NCI-H187 (cell line): ENCODE data around the gene OIP5.
"Not testable (repeated sequence)": the region's sequence is repeated elsewhere in the genome, so short reads cannot be mapped to it uniquely, and the experiment has no call there.

ENCODE experiments used
- DNase-seq, 2 experiments: peaks; one replicate each; lab custom pipeline; 2025; lab: John Stamatoyannopoulos, UW

The OIP5 gene

DNA sequence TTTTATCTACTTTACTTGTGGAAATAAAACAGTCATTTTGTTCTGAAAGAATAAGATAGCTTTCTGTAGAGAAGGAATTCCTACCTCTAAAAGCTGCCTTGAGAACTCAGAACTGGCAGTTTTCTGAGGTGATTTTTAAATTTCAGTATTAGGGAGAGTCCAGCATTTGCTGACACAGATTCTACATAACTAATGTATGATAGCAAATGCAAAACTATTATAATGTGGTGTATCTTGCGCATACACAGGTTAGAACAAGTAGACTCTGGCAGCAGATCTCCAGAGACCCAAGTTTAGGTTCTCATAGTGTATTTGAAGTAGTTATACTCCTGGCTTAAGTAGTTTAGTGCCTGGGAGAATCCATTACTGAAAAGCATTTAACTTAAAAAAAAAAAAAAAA, 30.8 kb downstream of the OIP5 start:
- DNase-seq: no peak

DNA sequence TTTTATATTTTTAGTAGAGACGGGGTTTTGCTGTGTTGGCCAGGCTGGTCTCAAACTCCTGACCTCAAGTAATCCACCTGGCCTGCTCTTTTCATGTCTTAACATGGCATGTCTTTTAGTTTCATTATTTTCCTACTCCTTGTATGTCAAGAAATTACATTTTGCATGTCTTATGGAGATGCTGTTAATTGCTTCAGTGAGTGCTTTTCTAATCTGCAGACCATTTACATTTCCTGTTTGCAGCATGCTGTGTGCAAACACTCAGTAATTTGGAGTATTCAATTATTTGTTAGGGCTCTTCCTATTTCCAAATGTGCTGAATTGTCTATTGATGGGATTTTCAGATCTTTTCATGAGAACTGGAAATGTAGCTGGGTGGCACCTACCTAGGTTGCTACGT, 31.3 kb downstream of the OIP5 start:
- not testable (repeated sequence) for DNase-seq

DNA sequence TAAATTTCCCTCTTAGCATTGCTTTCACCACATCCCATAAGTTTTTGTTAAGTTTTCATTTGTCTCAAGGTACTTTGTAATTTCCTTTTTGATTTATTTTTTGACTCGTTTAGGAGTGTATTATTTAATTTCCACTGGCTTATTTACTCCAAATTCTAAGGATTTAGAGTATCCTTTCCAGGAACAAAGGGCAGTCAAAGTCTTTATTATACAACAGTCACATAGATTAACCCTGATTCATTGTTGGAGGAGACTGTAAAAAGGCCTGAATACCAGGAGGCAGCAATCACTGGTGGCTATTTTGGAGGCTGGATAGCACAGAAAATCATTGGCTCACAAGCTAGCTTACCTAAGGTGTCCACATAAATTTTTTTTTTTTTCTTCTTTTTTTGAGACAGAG, 39.9 kb downstream of the OIP5 start:
- DNase-seq: no peak

DNA sequence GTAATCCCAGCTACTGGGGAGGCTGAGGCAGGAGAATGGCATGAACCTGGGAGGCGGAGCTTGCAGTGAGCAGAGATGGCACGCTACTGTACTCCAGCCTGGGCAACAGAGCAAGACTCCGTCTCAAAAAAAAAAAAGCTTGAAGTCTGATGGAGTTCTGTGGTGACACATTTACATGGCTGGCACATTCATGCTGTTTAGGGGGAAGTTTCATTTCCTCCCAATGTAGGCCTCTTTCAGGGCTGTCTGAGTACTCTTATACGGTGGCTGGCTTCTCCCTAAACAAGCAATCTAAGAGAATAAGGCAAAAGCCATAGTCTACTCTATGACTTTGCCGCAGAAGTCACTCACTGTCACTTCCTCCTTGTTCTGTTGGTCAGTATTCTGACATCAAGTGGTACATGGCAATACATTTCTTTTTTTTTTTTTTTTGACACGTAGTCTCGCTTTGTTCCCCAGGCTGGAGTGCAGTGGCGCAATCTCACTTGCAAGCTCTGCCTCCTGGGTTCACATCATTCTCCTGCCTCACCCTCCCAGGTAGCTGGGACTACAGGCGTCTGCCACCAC, 41.2 kb downstream of the OIP5 start:
- DNase-seq: no peak

DNA sequence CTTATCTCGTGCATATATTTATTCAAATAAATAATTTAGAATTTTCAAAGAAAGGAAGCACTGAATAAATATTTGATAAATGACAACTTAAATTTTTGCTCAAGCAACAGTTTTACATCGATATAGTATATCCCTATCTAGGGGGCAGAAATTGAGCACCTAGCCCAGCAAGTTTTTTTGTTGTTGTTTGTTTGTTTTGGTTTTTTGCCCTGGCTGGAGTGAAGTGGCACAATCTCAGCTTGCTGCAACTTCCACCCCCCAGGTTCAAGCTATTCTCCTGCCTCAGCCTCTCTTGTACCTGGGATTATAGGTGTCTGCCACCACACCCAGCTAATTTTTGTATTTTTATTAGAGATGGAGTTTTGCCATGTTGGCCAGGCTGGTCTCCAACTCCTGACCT, 42.4 kb downstream of the OIP5 start:
- DNase-seq: no peak

DNA sequence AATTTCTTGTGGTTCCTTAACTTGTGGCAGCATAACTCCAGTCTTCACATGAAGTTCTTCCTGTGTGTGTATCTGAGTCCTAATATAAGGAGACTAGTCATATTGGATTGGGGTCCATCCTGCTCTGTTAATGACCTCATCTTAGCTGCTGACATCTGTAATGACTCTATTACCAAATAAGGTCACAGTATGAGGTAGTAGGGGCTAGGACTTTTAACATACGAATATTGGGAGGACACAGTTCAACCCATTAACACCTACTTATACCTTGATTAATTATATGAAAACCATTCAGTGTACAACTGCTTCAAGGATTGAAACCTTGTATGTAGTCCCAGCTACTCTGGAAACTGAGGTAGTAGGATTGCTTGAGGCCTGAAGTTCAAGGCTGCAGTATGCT, 43.9 kb downstream of the OIP5 start:
- no peak for DNase-seq

DNA sequence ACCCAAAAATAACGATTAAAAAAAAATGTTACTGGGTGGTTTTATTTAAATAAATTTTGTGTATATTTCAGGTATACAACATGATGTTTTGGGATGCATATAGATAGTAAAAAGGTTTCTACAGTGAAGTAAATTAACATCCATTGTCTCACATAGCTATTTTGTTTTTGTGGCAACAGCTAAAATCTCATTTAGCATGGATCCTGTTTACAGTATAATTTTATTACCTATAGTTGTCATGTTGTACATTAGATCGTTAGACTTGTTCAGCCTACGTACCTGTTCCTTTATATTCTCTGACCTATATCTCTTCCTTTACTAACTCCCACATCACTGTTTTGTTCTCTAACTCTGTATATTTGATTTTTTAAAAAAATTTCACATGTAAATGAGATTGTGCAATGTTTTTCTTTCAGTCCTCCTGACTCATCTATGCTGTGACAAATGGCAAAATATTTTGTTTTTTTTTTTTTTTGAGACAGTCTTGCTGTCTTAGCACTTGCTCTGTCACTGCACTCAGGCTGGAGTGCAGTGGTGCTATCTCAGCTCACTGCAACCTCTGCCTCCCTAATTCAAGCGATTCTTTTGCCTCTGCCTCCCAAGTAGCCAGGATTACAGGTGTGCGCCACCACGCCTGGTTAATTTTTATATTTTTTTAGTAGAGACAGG, 45.6 kb downstream of the OIP5 start:
- no peak for DNase-seq

DNA sequence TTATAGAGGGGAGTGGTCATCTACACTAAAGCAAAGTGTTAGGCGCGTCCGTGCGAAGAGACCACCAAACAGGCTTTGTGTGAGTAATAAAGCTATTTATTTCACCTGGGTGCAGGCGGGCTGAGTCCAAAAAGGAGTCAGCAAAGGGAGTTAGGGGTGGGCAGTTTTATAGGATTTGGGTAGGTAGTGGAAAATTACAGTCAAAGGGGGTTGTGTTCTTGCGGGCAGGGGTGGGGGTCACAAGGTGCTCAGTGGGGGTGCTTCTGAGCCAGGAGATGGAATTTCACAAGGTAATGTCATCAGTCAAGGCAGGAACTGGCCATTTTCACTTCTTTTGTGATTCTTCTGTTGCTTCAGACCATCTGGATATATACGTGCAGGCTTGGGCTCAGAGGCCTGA, 47.1 kb downstream of the OIP5 start:
- no peak for DNase-seq

DNA sequence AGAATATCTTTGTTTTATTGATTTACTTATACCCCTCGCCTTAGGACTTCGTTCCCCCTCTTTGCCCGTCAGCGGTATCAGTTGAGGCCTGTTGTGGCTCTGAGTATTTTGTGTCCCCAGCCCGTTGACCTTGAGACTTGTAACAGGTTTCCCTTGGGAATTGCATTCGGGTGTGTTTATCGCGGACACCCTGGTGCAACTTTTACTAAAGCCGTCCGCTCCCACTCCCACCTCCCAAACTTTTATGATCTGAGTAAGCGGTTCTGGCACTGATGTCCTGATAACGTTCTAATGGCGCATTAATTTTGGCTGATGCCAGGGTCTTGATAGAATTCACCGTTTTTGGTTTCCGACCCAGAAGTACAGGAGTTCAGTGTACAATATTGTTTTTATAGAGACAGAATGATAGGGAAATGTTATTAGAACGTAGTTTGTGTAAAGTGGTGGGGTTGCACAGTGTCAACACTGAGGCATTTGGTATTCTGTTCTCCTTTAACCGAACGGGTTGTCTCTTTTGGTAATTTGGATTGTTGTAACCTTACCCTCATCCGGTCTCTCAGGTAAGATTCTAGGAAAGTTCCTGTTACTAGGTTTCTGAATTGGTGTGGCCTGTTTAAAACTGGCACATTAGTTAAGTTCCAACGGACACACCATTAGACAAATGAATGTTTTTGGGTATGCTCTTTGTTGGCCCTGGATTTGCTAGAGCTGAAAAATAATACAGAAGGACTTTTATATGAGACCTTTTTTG, 47.8 kb downstream of the OIP5 start:
- DNase-seq: no peak

DNA sequence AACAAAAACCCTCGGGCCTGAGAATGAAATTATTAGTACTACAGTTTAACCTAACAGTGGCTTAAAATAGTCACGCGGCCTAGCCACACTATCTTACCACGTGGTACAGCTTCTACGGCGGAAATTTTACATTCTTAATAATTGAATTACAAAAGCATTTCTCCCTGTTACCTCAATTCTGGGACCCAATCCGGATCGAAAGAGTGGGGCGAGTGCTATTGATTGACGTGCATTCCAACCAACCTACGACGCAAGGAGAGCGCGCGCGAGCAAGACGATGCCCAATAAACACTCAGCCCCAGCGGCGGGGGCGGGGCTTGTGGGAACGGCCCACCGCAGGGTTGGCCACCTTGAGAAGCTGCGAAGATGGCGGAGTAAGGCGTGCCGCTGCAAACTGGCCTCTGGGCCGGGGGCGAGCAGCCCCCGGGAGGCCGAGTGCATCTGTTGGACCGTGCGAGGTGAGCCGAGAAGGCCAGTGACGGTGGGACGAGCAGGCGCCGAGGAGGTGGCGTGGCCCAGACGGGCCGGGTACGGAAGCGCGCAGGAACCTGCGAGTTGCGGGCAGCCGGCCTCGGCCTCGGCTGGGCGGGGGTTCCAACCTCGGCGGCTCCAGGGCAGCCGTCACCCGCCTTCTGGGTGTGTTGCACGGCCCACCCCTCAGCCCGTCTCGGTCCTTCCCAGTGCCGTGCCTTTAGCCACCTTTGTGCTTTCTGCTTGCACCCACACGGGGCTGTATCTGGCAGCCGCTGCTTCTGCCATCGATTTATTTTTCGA, 48.6 kb downstream of the OIP5 start:
- DNase-seq: peak; percentile 79 to 93

DNA sequence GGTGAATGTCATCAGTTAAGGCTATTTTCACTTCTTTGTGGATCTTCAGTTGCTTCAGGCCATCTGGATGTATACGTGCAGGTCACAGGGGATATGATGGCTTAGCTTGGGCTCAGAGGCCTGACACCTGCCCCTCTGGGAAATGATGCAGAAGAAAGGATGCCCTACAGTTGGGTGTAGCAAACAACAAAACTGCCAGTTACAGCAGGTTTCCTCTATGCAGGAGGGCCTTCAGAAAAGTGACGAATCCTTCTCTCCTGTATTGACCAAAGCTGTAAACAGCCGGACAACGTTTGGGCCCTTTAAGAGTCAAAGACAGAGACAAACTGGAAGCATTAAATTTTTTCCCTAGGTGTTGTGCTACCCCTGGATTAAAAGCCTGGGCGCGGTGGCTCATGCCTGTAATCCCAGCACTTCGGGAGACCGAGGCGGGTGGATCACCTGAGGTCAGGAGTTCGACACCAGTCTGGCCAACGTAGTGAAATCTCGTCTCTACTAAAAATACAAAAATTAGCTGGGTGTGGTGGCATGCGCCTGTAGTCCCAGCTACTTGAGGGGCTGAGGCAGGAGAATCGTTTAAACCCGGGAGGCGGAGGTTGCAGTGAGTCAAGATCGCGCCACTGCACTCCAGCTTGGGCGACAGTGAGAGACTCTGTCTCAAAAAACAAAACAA, 49.3 kb downstream of the OIP5 start:
- not testable (repeated sequence) for DNase-seq

DNA sequence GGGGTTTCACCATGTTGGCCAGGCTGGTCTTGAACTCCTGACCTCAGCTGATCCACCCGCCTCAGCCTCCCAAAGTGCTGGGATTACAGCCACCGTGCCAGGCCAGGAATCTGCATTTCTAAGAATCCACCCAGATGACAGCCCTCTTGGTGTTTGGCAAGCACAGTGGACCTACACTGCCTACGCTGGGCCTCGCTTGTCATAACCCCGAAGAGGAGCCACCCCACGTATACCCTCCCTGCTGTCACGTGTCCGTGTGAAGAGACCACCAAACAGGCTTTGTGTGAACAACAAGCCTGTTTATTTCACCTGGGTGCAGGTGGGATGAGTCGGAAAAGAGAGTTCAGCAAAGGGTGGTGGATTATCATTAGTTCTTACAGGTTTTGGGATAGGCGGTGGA, 50.0 kb downstream of the OIP5 start:
- not testable (repeated sequence) for DNase-seq

DNA sequence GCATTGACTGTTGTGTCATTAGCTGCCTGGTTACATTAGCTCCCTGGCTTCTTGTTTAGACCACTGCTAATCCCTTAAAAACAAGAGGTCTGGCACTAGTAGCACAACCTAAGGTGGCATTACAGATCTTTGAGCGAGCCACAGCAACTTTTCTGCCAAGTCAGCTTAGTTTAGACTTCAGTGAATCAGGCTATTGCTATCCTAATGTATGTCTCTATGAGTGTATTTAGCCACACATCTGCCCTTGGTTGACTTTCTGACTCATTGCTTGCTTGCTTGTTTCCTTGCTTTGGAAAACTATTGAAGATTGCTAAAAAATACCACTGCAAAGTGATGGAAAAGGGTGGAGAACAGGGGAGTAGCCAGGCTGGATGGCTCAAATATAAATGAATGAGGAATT, 51.2 kb downstream of the OIP5 start:
- DNase-seq: no peak

DNA sequence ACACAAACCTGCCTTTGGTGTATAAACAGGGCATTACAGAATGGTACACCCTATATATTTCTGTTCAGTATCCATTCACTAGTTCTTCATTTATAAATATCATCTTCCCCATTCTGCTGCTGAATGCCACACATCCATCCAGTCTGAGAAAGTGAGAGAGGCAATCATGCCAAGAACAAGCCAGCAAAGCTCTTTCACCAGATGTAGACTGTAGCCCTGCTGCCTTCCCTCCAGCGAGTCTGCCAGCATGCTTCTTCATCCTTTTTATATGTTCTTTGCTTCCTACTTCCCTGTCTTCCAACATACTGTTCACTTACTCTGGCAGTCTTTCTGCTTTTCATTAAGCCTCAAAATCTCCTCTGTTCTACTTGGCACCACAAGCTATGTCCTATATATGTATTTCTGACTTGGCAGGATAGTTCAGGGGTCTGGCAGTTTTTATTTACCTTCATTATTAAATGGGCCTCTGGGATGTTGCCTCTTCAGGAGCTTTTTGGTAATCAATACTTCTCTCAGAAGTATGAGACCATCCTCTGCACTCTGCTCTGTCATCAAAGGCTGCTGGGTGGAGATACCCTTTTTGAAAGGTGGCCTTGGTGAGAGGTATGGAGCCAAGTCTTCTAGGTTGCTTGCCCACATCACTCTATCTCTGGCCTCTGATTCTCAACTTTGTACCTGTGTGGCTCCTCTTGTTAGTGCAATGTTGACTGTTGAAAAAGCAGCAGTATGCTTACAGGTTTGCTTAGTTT, 52.7 kb downstream of the OIP5 start:
- DNase-seq: no peak

DNA sequence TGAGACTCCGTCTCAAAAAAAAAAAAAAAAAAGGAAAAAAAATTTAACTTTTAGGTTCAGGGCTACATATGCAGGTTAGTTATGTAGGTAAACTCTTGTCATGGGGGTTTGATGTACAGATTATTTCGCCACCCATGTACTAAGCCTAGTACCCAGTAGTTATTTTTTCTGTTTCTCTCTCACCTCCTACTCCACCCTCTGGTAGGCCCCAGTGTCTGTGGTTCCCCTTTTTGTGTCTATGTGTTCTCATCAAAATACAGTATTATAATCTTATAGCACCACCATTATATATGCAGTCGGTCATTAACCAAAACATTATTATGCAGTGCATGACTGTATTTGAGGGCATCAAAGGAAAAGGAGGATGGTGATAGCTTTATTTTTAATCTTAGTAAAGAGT, 54.1 kb downstream of the OIP5 start:
- no peak for DNase-seq

DNA sequence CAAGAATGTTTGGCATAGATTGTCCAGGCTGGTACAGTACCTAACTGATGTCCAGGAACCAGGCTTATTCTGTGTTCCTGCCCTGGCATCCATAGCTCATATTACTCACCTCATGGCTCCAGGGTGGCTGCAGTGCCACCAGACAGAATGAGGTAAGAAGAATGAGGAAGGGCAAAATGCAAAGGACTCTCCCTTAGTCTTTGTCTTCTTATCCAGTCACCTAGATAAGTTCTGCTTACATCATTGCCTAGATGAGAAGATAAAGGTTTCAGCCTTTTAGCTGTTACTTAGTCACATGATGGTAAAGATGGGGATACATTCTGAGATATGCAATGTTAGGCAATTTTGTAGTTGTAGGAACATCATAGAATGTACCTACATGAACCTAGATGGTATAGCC, 55.6 kb downstream of the OIP5 start:
- no peak for DNase-seq

DNA sequence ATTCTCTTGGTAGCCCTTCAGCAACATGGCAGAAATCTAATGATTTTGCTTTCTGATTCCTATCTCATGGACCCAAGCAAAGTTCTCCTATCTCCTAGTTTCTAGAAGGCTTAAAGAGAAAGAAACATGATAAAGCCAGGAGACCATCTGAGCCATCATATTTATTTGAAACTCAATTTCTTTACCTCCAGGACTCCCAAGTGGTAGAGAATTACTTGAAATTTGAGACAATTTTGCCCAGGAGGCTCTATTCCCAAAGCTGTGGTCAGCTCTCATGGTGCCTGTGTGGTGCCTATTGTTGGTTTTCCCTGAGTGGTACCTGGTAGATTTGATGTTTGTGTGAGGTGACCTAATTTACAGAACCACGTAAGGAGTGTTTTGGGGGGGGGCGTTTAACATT, 62.5 kb downstream of the OIP5 start:
- no peak for DNase-seq

DNA sequence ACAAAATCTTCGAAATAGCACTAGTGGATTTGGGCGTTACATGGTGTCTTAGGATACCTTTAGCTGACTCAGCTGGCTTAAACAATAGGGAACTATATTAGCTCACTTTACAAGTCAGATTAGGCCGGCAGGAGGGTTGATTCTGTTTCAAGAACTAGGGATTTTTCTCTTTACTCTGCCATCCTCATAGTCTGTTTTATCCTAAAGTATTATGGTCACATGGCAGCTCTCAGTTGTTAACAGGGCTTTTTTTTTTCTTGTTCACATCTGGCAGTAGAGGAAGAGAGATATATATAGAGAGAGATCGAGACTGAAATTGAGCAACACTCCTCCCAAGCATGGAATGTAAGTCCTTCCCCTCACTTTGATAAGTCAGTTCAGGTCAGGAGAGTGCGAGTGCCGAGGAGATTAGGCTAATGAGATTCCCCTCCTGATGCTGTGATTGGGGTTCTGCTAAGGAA, 68.5 kb downstream of the OIP5 start:
- no peak for DNase-seq

DNA sequence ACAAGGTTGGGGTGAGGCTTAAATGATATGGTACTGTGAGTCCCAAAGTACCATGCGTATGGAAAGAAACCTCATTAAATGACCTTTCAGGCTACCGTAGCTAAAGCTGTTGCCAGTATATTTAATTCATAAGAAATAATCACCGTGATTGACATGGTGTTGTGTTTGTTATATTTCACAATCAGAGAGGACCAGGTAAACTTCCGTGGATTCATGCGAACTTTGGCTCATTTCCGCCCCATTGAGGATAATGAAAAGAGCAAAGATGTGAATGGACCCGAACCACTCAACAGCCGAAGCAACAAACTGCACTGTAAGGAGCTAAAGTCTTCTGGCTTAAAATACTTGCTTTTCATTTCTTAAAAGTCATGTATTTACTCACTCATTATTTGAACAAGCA, 69.8 kb downstream of the OIP5 start:
- DNase-seq: no peak

DNA sequence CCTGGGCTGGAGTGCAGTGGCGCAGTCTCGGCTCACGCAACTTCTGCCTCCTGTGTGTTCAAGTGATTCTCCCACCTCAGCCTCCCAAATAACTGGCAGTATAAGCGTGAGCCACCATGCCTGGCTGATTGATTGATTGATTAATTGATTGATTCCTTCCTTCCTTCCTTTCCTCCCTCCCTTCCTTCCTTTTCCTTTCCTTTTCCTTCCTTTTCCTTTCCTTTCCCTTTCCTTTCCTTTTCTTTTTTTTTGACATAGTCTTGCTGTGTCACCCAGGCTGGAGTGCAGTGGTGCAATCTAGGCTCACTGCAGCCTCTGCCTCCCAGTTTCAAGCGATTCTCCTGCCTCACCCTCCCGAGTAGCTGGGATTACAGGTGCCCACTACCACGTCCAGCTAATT, 71.5 kb downstream of the OIP5 start:
- not testable (repeated sequence) for DNase-seq

DNA sequence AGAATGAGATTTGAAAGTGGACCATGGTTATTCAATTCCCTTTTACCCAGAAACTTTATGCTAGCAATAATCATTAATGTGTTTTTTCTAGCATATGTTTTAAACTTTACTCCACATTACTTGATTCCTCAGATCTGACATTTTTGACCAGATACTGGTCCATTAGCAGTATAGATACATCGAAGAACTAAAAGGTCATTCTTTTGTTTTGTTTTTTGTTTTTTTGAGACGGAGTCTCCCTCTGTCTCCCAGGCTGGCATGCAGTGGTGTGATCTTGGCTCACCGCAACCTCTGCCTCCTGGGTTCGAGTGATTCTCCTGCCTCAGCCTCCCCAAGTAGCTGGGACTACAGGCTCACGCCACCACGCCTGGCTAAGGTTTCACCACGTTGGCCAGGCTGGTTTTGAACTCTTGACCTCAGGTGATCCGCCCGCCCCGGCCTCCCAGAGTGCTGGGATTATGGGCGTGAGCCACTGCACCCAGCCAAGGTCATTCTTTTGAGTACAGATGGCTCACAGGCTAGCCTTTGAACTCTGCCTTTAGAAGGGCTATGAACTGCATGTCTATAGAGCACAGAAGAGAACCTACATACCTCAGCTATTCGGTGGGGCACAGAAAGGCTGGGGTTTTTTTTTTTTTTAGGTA, 72.7 kb downstream of the OIP5 start:
- no peak for DNase-seq
